A673 (cell line): ENCODE results near the gene POU2AF1.

Source experiments
- CTCF ChIP-seq: fragments of 300-800, 200-600 bp; sonication (generic); conservative IDR thresholded peaks from 2 replicates; pipeline ENCODE4 v1.5.1; 2017; ENCODE audit warnings: low read depth, mild to moderate bottlenecking, antibody characterized with exemption, low read length, moderate library complexity, mixed read lengths
- EZH2 ChIP-seq: fragments of 200-600 bp; sonication (generic); IDR thresholded peaks from 2 replicates; pipeline ENCODE4 v1.6.1; 2017; ENCODE audit warnings: borderline replicate concordance, low read depth, mild to moderate bottlenecking, mixed read lengths, antibody characterized with exemption, low read length; ENCODE audit not compliant: poor library complexity, severe bottlenecking

- no peak for TF ChIP-seq EZH2
- no peak for TF ChIP-seq CTCF
Observed at GRCh38 chr11:111334532-111335502, 44.3 kb downstream of the POU2AF1 start.
